22Rv1 (cell line): ENCODE data around the gene PTPRE.

Source experiments
- ZFX ChIP-seq: fragments of 450-650 bp; IDR thresholded peaks from 2 replicates; pipeline ENCODE4 v1.6.1; 2017; ENCODE audit warnings: antibody characterized with exemption, borderline replicate concordance
- TF ChIP-seq, protein P1 (sequence below): fragments of 450-650 bp; IDR thresholded peaks from 2 replicates; pipeline ENCODE4 v1.5.1; 2017; ENCODE audit warnings: mild to moderate bottlenecking

DNA sequence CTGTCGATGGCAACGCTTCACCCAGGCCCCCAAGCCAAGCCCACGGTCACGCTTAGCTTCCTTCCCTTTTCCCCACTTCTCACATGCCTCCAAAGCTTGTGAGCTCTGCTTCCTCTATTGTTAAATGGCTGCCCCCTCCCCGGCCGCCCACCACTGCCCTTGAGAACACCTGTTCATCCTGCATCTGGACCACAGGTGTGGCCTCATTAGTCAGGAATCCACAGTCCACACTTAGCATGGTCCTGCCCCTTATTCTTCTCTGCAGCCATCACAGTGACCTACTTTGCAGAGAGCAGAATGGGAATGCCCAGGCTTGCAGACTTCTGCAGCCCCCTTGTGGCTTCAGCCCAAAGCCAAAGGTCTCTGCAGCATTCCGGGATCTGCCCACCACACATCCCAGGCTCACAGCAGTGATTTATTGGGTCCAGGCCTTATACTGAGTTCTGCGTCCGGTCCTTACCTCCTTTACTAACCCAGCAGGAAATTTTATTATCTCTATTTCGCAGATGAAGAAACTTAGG, 66.9 kb downstream of the PTPRE start:
- TF ChIP-seq, protein P1, sequence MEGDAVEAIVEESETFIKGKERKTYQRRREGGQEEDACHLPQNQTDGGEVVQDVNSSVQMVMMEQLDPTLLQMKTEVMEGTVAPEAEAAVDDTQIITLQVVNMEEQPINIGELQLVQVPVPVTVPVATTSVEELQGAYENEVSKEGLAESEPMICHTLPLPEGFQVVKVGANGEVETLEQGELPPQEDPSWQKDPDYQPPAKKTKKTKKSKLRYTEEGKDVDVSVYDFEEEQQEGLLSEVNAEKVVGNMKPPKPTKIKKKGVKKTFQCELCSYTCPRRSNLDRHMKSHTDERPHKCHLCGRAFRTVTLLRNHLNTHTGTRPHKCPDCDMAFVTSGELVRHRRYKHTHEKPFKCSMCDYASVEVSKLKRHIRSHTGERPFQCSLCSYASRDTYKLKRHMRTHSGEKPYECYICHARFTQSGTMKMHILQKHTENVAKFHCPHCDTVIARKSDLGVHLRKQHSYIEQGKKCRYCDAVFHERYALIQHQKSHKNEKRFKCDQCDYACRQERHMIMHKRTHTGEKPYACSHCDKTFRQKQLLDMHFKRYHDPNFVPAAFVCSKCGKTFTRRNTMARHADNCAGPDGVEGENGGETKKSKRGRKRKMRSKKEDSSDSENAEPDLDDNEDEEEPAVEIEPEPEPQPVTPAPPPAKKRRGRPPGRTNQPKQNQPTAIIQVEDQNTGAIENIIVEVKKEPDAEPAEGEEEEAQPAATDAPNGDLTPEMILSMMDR: no peak
- TF ChIP-seq ZFX: no peak
